Caki2 (cell line): Measurements from ENCODE around the gene FKBP10. TPM values are rescaled to one million over a fixed set of nuclear protein-coding genes. Genes with fewer than 3 reads are reported as not detected.
"Not testable (repeated sequence)": the region's sequence is repeated elsewhere in the genome, so short reads cannot be mapped to it uniquely, and the experiment has no call there.

Experiments
- DNase-seq: peaks from one replicate; pipeline ENCODE4 v3.0.0-alpha.2; 2015; ENCODE audit warnings: low read depth
- in situ Hi-C: cut with HindIII; loops from 2 replicates; pipeline ENCODE4 v1.10.0; 2016; ENCODE audit warnings: low sequenced_read_pairs, low pct_unique_long_range_greater_than_20kb, mixed read lengths
- total RNA-seq: library from RNA; depleted of rRNA; stranded (reverse); fragments of >200 nt; shearing (Covaris generic); gene quantifications from 2 replicates; pipeline ENCODE4 v1.2.3, GENCODE V29; 2014; ENCODE audit warnings: low replicate concordance

Gene FKBP10
- total RNA-seq, 1 experiment from 2014 or later, result 351 TPM

DNA sequence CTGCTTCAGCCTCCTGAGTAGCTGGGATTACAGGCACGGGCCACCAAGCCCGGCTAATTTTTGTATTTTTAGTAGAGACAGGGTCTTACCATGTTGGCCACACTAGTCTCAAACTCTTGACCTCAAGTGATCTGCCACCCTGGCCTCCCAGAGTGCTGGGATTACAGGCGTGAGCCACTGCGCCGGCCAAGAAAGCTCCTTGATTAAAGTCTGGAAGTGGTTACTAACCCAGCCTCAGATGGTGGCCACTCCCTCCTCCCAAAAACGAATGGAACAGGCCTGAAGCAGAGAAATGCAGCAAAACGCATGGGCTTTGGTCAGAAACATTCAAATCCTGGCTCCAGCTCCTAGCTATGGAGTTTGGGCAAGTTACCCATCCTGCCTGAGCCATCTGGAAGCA lies 11.3 kb downstream of the FKBP10 start:
- in situ Hi-C loops, result loop anchor here (25.0 kb wide), 1 partner anchor 112 kb away; the partner anchor contains the start of gene GAST
- DNase-seq, result no peak

DNA sequence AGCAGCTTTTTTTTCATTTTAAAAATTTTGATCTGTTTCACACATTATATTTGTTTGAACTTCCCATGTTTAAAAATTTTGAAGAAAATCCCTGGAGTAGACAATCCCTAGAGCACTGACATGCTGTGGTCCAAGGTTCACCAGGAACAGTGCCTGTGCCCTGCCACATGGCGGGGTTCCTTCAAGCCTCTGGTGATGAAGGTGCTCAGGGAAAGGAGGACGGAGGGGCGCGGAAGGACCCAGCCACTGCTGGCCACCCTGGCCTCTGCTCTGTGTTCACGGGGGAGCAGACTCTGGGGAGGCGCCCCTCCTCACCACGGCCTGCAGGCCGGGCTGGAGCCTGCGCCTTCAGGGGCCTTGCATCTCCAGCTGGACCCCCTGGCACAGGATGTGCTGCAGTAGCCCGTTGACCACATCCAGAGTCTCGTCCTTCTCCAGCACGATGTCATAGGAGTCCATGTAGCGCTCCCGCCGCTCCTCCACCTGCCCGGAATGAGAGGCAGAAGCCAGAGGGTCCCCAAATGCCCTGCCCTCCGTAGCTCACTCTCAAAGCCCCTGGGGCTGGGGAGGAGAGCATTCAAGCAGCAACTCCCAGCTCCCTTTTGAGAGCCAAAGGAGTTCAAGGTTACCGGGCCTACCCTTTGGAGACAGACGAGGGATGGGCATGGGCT lies 12.5 kb downstream of the FKBP10 start:
- DNase-seq, result no peak
- in situ Hi-C loops, result no loop called here

- DNase-seq, in situ Hi-C loops: not testable (repeated sequence)
Measured at GRCh38 chr17:41829961-41830360, 17.2 kb downstream of the FKBP10 start.

GRCh38 chr17:41835214-41835799 lies 22.5 kb downstream of the FKBP10 start:
- no peak for DNase-seq
- in situ Hi-C loops, result no loop called here

- in situ Hi-C loops, result no loop called here
- peak; percentile 41 for DNase-seq
Measured at GRCh38 chr17:41835800-41836549, 23.2 kb downstream of the FKBP10 start, which contains the start of gene NT5C3B. NT5C3B (minus strand) TSS chr17:41836232; CDS start chr17:41836193, 39 bp downstream.

DNA sequence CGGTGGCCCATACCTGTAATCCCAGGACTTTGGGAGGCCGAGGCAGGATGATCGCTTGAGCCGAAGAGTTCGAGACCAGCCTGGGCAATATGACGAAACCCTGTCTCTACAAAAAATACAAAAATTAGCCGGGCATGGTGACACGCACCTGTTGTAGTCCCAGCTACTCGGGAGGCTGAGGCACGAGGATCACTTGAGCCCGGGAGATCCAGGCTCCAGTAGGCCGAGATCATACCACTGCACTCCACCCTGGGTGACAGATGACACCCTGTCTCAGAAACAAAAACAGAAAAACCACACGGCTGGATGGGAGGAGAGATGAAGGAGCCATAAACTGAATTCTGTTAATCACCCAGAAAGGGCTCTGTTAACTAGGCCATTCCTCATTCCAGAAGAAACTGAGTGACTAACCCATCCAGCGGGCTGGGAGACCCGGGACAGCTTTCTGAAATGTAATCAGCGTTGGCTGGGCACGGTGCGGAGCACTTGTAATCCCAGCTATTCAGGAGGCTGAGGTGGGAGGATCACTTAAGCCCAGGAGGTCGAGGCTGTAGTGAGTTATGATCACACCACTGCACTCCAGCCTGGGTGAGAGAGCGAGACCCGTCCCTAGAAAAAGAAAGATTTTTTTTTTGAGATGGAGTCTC lies 23.9 kb downstream of the FKBP10 start:
- DNase-seq, result no peak
- in situ Hi-C loops, result no loop called here

DNA sequence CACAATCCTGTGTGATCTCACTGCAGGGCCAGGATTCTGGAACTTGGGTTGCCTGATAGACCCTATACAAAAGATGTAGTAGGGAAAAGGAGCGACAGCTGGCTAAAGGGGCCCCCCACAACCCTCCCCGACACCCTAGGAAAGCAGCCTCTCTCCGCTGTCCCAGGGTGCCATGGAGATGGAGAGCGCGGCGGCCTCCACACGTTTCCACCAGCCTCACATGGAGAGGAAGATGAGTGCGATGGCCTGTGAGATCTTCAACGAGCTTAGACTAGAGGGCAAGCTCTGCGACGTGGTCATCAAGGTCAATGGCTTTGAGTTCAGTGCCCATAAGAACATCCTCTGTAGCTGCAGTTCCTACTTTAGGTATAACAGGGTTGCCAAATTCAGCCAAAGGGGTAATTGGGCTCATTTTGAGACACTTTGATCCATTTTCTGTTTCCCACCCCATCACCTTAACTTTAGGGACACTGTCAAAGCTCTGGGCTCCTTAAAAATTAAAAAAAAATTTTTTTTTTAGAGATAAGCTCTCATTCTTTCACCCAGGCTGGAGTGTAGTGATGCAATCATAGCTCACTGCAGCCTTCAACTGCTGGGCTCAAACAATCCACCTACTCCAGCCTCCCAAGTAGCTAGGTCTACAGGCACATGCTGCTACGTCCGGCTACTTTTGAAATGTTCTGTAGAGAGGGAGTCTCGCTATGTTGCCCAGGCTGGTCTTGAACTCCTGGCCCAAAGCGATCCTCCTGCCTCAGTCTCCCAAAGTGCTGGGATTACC lies 25.1 kb downstream of the FKBP10 start, which contains the start of gene KLHL10:
TSS of gene KLHL10 (plus strand) at position 65 of the 778 bp plus-strand sequence. CDS start at position 173, 108 bp downstream.
- in situ Hi-C loops, result no loop called here
- DNase-seq, result no peak

DNA sequence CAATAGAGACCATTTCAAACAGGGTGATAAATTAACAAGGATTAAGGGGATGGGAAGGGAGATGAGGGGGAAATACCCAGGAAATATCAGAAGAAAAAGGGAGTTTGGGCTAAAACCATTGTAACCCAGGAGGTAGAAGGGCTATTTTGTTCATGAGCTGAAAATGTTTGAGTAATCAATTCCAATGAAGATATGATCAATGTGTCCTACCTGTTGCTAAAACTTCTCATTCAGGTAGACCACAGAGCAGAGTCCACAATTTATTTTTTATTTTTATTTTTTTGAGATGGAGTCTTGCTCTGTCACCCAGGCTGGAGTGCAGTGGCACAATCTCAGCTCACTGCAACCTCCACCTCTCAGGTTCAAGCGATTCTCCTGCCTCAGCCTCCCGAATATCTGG lies 26.6 kb downstream of the FKBP10 start:
- in situ Hi-C loops, result not testable (repeated sequence)

DNA sequence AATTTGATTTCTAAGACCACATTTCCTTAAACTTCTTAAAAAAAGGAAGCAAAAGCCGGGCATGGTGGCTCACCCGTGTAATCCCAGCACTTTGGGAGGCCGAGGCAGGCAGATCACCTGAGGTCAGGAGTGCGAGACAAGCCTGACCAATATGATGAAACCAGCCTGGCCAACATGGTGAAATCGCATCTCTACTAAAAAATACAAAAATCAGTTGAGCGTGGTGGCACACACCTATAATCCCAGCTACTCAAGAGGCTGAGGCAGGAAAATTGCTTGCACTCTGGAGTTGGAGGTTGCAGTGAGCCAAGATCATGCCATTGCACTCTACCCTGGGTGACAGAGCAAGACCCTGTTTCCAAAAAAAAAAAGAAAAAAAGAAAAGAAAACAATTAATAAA lies 28.0 kb downstream of the FKBP10 start:
- in situ Hi-C loops, DNase-seq: not testable (repeated sequence)

More for the DNA sequence above, 26.6 kb downstream of the FKBP10 start:
- not testable (repeated sequence) for DNase-seq

- in situ Hi-C loops, result no loop called here
- DNase-seq, result no peak
Measured at GRCh38 chr17:41844971-41845370, 32.2 kb downstream of the FKBP10 start.

- DNase-seq, result no peak
- in situ Hi-C loops, result no loop called here
Measured at GRCh38 chr17:41848788-41849187, 36.0 kb downstream of the FKBP10 start.

DNA sequence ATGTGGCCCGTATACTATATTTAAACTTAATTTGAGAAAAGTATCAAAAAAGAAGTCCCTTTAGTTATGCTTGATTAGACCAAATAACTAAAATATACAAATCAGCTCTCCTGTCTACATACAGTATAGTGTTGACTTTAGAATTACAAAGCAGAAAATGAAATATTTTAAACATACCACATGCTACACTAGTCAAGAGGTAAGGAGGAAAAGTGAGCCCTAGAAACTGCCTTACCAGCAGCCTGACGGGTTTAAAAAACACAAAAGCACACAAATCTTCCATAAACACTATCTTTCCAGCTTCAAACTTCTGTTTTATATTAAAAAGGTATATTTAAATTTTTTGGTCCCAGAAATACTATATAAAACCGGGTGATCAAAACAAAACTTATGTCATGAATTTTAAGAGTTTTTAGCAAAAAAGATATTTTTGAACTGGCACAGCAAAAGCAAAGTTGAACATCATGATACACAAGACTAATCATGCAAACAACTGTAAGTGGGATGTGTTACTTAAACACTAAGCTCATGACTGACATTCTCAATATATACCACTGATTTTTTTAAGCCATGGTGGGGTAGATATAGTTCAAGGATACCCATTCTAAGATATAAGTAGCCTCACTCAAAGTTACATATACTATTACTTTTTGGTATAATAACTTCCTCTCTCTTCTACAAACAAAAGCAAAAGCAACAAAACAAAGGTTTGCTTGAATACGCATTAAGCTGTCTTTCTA lies 36.6 kb downstream of the FKBP10 start:
- in situ Hi-C loops, result no loop called here
- no peak for DNase-seq

- in situ Hi-C loops, result not testable (repeated sequence)
- peak; percentile 53 for DNase-seq
Measured at GRCh38 chr17:41851382-41851781, 38.6 kb downstream of the FKBP10 start.

- in situ Hi-C loops, result no loop called here
- no peak for DNase-seq
Measured at GRCh38 chr17:41860254-41860931, 47.6 kb downstream of the FKBP10 start.

GRCh38 chr17:41863074-41863848 lies 50.5 kb downstream of the FKBP10 start:
- no peak for DNase-seq
- in situ Hi-C loops, result no loop called here

DNA sequence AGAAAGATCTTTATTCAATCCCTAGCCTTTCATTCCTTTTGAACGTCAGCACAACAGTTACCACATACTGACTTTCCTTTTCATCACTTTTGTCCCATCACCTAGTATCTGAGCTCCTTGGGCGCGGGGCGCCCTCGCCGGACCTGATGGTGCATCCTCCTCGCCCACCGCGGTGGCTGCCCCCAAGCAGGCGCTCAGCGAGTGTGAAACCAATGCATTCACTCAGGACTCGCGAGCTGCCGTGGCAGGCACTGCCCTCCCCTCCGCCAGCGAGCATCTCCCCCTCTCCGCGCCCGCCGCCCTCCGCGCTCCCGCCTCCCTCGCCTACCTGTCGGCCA lies 51.7 kb downstream of the FKBP10 start:
- DNase-seq, result no peak
- in situ Hi-C loops, result no loop called here
